Gastrocnemius medialis (tissue), 4 donors: Measurements from ENCODE around the gene NUBP2. TPM values are rescaled to one million over a fixed set of nuclear protein-coding genes. Genes with fewer than 3 reads are reported as not detected.

Experiments
- ATAC-seq, 2 donors: fragments of 150-250 bp; one replicate each; pipeline ENCODE4 v1.9.1; 2016
- DNase-seq, 2 donors: peaks; one replicate each; pipeline ENCODE4 v3.0.0-alpha.2; 2019
- H3K27ac ChIP-seq, 4 donors: fragments of 200-600 bp; sonication (generic); 1 replicate in 1 of 4; 2 replicates in 3 of 4; pipeline ENCODE4 v1.5.1; 2016 to 2018; ENCODE audit warnings: mild to moderate bottlenecking in 2 of 4, moderate library complexity in 1 of 4
- H3K27me3 ChIP-seq, 3 donors: fragments of 200-600 bp; sonication (generic) in 2 of 3; 1 replicate in 1 of 3; 2 replicates in 2 of 3; pipeline versions ENCODE4 v1.5.1 to v1.6.0; 2016 to 2019; ENCODE audit warnings: mild to moderate bottlenecking in 1 of 3, moderate library complexity in 1 of 3
- H3K36me3 ChIP-seq, 2 donors: fragments of 200-600 bp; sonication (generic) in 1 of 2; one replicate each; pipeline ENCODE4 v1.5.1; 2017 to 2018
- H3K4me1 ChIP-seq, 2 donors: fragments of 200-600 bp; sonication (generic) in 1 of 2; one replicate each; pipeline ENCODE4 v1.5.1; 2016 to 2017; ENCODE audit warnings: mild to moderate bottlenecking in 2 of 2
- H3K4me3 ChIP-seq, 4 donors: fragments of 200-600 bp; sonication (generic) in 3 of 4; 1 replicate in 1 of 4; 2 replicates in 3 of 4; pipeline ENCODE4 v1.5.1; 2016 to 2019; ENCODE audit warnings: mild to moderate bottlenecking in 2 of 4
- H3K9me3 ChIP-seq, 3 donors: fragments of 200-600 bp; sonication (generic) in 2 of 3; 1 replicate in 1 of 3; 2 replicates in 2 of 3; pipeline ENCODE4 v1.5.1; 2016 to 2019
- POLR2A ChIP-seq, 2 donors: fragments of 450-650 bp; IDR thresholded peaks; one replicate each; pipeline ENCODE4 v1.6.1; 2017; ENCODE audit warnings: antibody characterized with exemption in 2 of 2, mild to moderate bottlenecking in 2 of 2, moderate library complexity in 2 of 2
- in situ Hi-C, 4 donors: fragments of 200-750 bp; cut with MboI; loops; one replicate each; pipeline versions ENCODE4 v1.15.0 to v1.8.0; 2017; ENCODE audit warnings: low sequenced_read_pairs in 4 of 4
- intact Hi-C: fragments of 100-400 bp; cut with DNase I; formaldehyde crosslinking; loops from one replicate; pipeline ENCODE4 v1.15.1; 2023; ENCODE audit warnings: low total_unique reads
- total RNA-seq, 4 donors: library from RNA; depleted of rRNA; stranded (reverse); fragments of >200 nt; gene quantifications; one replicate each; pipeline versions ENCODE4 v1.1.0 to v1.2.3, GENCODE V29; 2016
- TF ChIP-seq, protein P1 (sequence below), 5 experiments: fragments of 450-650 bp in 3 of 5; fragments of 200-600 bp in 2 of 5; sonication (generic) in 2 of 5; IDR thresholded peaks in 4 of 5; conservative IDR thresholded peaks in 1 of 5; 1 replicate in 4 of 5; 2 replicates in 1 of 5; pipeline ENCODE4 v1.5.1; 2016 to 2019; ENCODE audit warnings: antibody characterized with exemption in 5 of 5, mild to moderate bottlenecking in 3 of 5, moderate library complexity in 3 of 5

NUBP2 gene
- total RNA-seq, 4 donors from 2014 or later = 77.3 to 163 (median 80.7) TPM

DNA sequence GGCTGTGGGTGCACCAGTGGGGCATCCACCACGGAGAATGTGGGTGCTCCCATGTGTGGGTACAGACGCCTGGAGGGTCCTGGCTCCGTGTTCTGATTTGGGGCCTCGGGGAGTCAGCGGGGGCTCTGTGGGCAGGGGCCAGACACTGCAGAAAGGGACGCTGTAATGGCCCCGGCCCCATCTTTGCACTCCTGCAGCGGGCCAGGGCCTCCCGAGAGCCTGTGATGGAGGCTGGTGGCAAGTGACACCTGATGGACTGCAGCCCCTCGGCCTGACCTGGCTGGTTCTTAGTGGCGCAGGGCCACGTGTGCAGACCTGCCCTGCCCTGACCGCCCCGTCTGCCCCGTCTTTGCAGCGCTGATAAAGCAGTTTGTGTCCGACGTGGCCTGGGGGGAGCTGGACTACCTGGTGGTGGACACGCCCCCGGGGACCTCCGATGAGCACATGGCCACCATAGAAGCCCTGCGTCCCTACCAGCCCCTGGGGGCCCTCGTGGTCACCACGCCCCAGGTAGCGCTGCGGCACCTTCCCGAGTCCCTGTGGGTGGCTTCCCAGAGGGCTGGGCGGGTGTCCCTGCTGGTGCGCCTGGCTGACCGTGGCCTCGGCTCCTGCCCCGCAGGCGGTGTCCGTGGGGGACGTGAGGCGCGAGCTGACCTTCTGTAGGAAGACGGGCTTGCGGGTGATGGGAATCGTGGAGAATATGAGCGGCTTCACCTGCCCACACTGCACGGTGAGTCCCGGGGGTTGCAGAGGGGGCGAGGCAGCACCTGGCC is 4.7 kb downstream of the NUBP2 start:
- peaks cover 0 to 41% of the 10 kb centered on the region in 2 donors for H3K36me3 ChIP-seq
- H3K4me3 ChIP-seq = no peak overlapping the region
- intact Hi-C loops = no loop called here
- no peak for TF ChIP-seq POLR2A (IDR thresholded peaks at IDR 0.05)
- TF ChIP-seq, protein P1, sequence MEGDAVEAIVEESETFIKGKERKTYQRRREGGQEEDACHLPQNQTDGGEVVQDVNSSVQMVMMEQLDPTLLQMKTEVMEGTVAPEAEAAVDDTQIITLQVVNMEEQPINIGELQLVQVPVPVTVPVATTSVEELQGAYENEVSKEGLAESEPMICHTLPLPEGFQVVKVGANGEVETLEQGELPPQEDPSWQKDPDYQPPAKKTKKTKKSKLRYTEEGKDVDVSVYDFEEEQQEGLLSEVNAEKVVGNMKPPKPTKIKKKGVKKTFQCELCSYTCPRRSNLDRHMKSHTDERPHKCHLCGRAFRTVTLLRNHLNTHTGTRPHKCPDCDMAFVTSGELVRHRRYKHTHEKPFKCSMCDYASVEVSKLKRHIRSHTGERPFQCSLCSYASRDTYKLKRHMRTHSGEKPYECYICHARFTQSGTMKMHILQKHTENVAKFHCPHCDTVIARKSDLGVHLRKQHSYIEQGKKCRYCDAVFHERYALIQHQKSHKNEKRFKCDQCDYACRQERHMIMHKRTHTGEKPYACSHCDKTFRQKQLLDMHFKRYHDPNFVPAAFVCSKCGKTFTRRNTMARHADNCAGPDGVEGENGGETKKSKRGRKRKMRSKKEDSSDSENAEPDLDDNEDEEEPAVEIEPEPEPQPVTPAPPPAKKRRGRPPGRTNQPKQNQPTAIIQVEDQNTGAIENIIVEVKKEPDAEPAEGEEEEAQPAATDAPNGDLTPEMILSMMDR (IDR thresholded peaks at IDR 0.05 in 4 of 5, conservative IDR thresholded peaks at IDR 0.05 in 1 of 5) = no peak
- in situ Hi-C loops = no loop called here
- no peak overlapping the region for H3K27ac ChIP-seq
- no peaks in the 10 kb centered on the region for H3K27me3 ChIP-seq
- no peaks in the 10 kb centered on the region for H3K9me3 ChIP-seq
- peaks cover 10 to 14% of the 10 kb centered on the region in 2 donors for H3K4me1 ChIP-seq
- ATAC-seq (no peak), DNase-seq (peak in 1 of 2 donors; percentile 10)

DNA sequence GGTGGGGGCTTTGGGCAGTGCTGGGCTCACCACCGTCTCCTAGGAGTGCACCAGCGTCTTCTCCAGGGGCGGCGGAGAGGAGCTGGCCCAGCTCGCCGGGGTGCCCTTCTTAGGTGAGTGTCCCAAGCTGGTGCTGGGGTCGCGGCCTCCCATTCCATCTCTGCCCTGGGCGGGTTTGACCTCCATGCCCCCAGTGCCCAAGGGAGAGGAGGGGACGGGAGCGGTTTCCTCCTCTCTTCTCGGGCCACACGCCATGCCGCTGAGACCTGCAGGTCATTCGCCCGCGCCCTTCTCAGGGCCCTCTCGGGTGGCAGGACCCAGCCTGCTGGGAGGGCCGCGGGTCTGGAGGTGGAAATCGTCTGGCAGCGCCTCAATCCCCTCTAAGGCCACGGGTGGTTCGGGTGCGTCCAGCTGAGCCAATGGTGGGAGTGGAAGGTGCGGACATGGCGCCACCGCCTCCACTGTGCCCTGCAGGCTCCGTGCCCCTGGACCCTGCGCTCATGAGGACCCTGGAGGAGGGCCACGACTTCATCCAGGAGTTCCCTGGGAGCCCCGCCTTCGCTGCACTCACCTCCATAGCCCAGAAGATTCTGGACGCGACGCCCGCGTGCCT is 5.4 kb downstream of the NUBP2 start:
- peaks cover 10 to 14% of the 10 kb centered on the region in 2 donors for H3K4me1 ChIP-seq
- TF ChIP-seq, protein P1 (IDR thresholded peaks at IDR 0.05 in 4 of 5, conservative IDR thresholded peaks at IDR 0.05 in 1 of 5) = no peak
- no peak for TF ChIP-seq POLR2A (IDR thresholded peaks at IDR 0.05)
- H3K4me3 ChIP-seq = no peak overlapping the region
- H3K9me3 ChIP-seq = no peaks in the 10 kb centered on the region
- DNase-seq (peak in 1 of 2 donors; percentile 11), ATAC-seq (no peak)
- peaks cover 0 to 41% of the 10 kb centered on the region in 2 donors for H3K36me3 ChIP-seq
- in situ Hi-C loops = no loop called here
- intact Hi-C loops = no loop called here
- H3K27ac ChIP-seq = no peak overlapping the region
- no peaks in the 10 kb centered on the region for H3K27me3 ChIP-seq

DNA sequence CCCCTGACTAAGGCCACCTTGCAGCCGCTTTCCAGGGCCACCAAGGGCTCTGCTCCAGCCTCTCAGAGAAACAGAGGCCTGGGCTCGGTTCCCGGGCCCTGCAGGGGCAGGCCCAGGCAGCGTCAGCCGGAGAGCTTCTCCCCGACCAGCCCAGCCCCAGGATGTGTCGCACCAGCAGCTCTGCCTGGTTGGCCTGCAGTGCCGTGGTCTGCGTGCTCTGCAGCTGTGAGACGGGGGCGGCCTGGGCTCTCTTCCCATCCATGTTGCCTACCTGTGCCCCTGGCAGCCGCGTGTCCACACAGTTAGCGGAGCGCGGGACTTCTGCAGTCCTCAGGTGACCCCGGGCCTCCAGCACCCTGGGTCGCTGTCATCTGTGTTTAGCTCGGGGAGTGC is 5.9 kb downstream of the NUBP2 start:
- Histone ChIP-seq H3K27me3 (no peaks in the 10 kb centered on the region), H3K27ac (no peak overlapping the region), H3K4me3 (no peak overlapping the region), H3K4me1 (peaks cover 6 to 12% of the 10 kb centered on the region in 2 donors), H3K36me3 (peaks cover 0 to 41% of the 10 kb centered on the region in 2 donors), H3K9me3 (no peaks in the 10 kb centered on the region)
- ATAC-seq (no peak), DNase-seq (peak in 1 of 2 donors; percentile 8)
- TF ChIP-seq, protein P1 (IDR thresholded peaks at IDR 0.05 in 4 of 5, conservative IDR thresholded peaks at IDR 0.05 in 1 of 5) = no peak
- TF ChIP-seq POLR2A (IDR thresholded peaks at IDR 0.05) = no peak
- in situ Hi-C loops (no loop called here), intact Hi-C loops (no loop called here)

DNA sequence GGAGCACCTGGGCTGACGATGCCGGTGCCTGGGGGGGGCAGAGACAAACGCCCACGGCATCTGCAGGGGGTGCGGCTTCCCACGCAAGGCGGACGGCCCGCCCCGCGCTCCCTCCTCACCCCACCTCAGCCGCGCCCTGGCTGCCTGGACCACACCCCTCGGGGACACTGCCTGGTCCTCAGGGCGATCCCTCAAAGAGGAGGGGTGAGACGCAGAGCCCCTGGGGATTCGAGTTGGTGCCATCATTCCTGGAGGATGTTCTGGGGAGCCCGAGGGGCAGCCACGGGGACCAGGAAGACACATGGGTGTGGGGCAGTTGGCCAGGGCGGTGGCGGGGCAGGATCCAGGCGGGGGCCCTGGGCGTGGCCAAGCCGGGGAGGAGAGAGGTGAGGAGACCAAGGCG is 6.9 kb downstream of the NUBP2 start:
- no peak overlapping the region for H3K27ac ChIP-seq
- ATAC-seq (no peak), DNase-seq (peak in 1 of 2 donors; percentile 10)
- no peaks in the 10 kb centered on the region for H3K27me3 ChIP-seq
- TF ChIP-seq, protein P1 (IDR thresholded peaks at IDR 0.05 in 4 of 5, conservative IDR thresholded peaks at IDR 0.05 in 1 of 5) = no peak
- no peak for TF ChIP-seq POLR2A (IDR thresholded peaks at IDR 0.05)
- H3K36me3 ChIP-seq = peaks cover 0 to 41% of the 10 kb centered on the region in 2 donors
- intact Hi-C loops (no loop called here), in situ Hi-C loops (no loop called here)
- H3K4me1 ChIP-seq = peaks cover 0 to 6% of the 10 kb centered on the region in 2 donors
- no peak overlapping the region for H3K4me3 ChIP-seq
- H3K9me3 ChIP-seq = no peaks in the 10 kb centered on the region
